Measurements from ENCODE around the gene ZNF584. TPM values are rescaled to one million over a fixed set of nuclear protein-coding genes. Genes with fewer than 3 reads are reported as not detected.

ZNF584 gene
- total RNA-seq, 1 experiment from 2014 or later: 13.5 TPM

DNA sequence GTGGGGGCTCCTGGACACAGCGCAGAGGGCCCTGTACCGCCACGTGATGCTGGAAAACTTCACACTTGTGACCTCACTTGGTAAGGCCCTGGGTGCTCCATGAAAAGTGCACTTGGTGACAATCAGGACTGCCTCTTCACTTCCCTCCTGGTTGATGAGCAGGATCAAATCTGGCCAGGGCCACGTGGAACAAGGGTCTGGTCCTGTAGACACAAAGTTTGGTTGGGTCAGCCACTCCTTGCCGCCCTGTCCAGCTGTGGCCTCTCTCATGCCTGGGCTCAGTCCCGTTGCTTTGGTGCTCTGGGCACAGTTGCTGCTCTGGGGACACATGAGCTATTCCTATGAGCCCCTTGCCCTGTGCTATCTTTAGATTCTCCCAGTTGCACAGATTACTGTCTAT lies 45.3 kb downstream of the ZNF584 start:
- POLR2A ChIA-PET (ENCODE audit: unreplicated experiment): no interaction called here
- no peak for TF ChIP-seq EZH2 (IDR thresholded peaks at IDR 0.05; ENCODE audit: low read depth)
- TF ChIP-seq, protein P1, sequence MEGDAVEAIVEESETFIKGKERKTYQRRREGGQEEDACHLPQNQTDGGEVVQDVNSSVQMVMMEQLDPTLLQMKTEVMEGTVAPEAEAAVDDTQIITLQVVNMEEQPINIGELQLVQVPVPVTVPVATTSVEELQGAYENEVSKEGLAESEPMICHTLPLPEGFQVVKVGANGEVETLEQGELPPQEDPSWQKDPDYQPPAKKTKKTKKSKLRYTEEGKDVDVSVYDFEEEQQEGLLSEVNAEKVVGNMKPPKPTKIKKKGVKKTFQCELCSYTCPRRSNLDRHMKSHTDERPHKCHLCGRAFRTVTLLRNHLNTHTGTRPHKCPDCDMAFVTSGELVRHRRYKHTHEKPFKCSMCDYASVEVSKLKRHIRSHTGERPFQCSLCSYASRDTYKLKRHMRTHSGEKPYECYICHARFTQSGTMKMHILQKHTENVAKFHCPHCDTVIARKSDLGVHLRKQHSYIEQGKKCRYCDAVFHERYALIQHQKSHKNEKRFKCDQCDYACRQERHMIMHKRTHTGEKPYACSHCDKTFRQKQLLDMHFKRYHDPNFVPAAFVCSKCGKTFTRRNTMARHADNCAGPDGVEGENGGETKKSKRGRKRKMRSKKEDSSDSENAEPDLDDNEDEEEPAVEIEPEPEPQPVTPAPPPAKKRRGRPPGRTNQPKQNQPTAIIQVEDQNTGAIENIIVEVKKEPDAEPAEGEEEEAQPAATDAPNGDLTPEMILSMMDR (conservative IDR thresholded peaks at IDR 0.05): no peak
- H3K27me3 ChIP-seq (ENCODE audit: insufficient read depth, low read depth): no peaks in the 10 kb centered on the region
- H3K79me2 ChIP-seq (ENCODE audit: low read depth): no peaks in the 10 kb centered on the region
- H3K27ac ChIP-seq: no peak overlapping the region
- H4K20me1 ChIP-seq (ENCODE audit: insufficient read depth): no peaks in the 10 kb centered on the region
- H3K4me2 ChIP-seq: no peak overlapping the region
- intact Hi-C loops (cut with micrococcal nuclease; ENCODE audit: unreplicated experiment): loop anchor here (5.0 kb wide), 1 partner anchor 91 kb away; the partner anchor contains the start of gene ZNF497
- no peaks in the 10 kb centered on the region for H3K36me3 ChIP-seq (ENCODE audit: low read depth)
- no peaks in the 10 kb centered on the region for H3F3A ChIP-seq (ENCODE audit: insufficient read depth, low read depth)
- no TSS peak for BruUV-seq (replicated peaks)
- H3K9me2 ChIP-seq (ENCODE audit: insufficient read depth): no peaks in the 10 kb centered on the region
- no peaks in the 10 kb centered on the region; the same call in 1 of the 2 replicates for H3K9me3 ChIP-seq (ENCODE audit: insufficient read depth, low read depth)
- H3K4me1 ChIP-seq (replicated peaks; ENCODE audit: insufficient read depth): 0 out of 2 replicates have a peak, but pooled peaks cover 5% of the 10 kb centered on the region
- no peak for DNase-seq
- H3K4me3 ChIP-seq: no peak overlapping the region
- no peak overlapping the region for H2AFZ ChIP-seq
- CTCF ChIA-PET: no interaction called here

DNA sequence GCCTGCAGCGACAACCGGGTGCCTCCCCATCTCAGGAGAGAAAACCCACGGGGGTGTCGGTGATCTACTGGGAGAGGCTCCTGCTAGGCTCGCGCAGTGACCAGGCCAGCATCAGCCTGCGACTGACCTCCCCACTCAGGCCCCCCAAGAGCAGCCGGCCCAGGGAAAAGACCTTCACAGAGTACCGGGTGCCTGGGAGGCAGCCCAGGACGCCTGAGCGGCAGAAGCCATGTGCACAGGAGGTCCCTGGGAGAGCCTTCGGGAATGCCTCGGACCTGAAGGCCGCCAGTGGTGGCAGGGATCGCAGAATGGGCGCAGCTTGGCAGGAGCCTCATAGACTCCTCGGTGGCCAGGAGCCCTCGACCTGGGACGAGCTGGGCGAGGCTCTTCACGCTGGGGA lies 46.9 kb downstream of the ZNF584 start:
- no peaks in the 10 kb centered on the region for H4K20me1 ChIP-seq (ENCODE audit: insufficient read depth)
- H3K4me1 ChIP-seq (replicated peaks; ENCODE audit: insufficient read depth): 0 out of 2 replicates have a peak, but pooled peaks cover 5% of the 10 kb centered on the region
- no peak overlapping the region for H3K27ac ChIP-seq
- H3K36me3 ChIP-seq (ENCODE audit: low read depth): no peaks in the 10 kb centered on the region
- H2AFZ ChIP-seq: no peak overlapping the region
- no peaks in the 10 kb centered on the region for H3K9me2 ChIP-seq (ENCODE audit: insufficient read depth)
- intact Hi-C loops (cut with micrococcal nuclease; ENCODE audit: unreplicated experiment): no loop called here
- POLR2A ChIA-PET (ENCODE audit: unreplicated experiment): no interaction called here
- no peak overlapping the region for H3K4me2 ChIP-seq
- H3K79me2 ChIP-seq (ENCODE audit: low read depth): no peaks in the 10 kb centered on the region
- no peak overlapping the region for H3K4me3 ChIP-seq
- BruUV-seq (replicated peaks): no TSS peak
- no peaks in the 10 kb centered on the region for H3K9me3 ChIP-seq (ENCODE audit: insufficient read depth, low read depth)
- CTCF ChIA-PET: no interaction called here
- TF ChIP-seq, protein P1 (conservative IDR thresholded peaks at IDR 0.05): no peak
- no peak for TF ChIP-seq EZH2 (IDR thresholded peaks at IDR 0.05; ENCODE audit: low read depth)
- no peak for DNase-seq
- H3F3A ChIP-seq (ENCODE audit: insufficient read depth, low read depth): no peaks in the 10 kb centered on the region
- no peaks in the 10 kb centered on the region for H3K27me3 ChIP-seq (ENCODE audit: insufficient read depth, low read depth)

- Histone ChIP-seq H2AFZ (no peak overlapping the region), H3K36me3 (ENCODE audit: low read depth) (no peaks in the 10 kb centered on the region), H3K4me2 (no peak overlapping the region), H3K27ac (no peak overlapping the region), H3K27me3 (ENCODE audit: insufficient read depth, low read depth) (no peaks in the 10 kb centered on the region), H3K79me2 (ENCODE audit: low read depth) (no peaks in the 10 kb centered on the region), H3K4me1 (replicated peaks; ENCODE audit: insufficient read depth) (no peaks in the 10 kb centered on the region), H4K20me1 (ENCODE audit: insufficient read depth) (no peaks in the 10 kb centered on the region), H3F3A (ENCODE audit: insufficient read depth, low read depth) (no peaks in the 10 kb centered on the region), H3K4me3 (no peak overlapping the region), H3K9me2 (ENCODE audit: insufficient read depth) (no peaks in the 10 kb centered on the region), H3K9me3 (ENCODE audit: insufficient read depth, low read depth) (no peaks in the 10 kb centered on the region)
- TF ChIP-seq EZH2 (IDR thresholded peaks at IDR 0.05; ENCODE audit: low read depth): no peak
- TF ChIP-seq, protein P1 (conservative IDR thresholded peaks at IDR 0.05): no peak
- CTCF ChIA-PET: no interaction called here
- no TSS peak for BruUV-seq (replicated peaks)
- DNase-seq: no peak
- intact Hi-C loops (cut with micrococcal nuclease; ENCODE audit: unreplicated experiment): no loop called here
- POLR2A ChIA-PET (ENCODE audit: unreplicated experiment): no interaction called here
Observed at GRCh38 chr19:58456111-58456510, 47.7 kb downstream of the ZNF584 start.
